ENCODE results near the gene MILR1. TPM values are rescaled to one million over a fixed set of nuclear protein-coding genes. Genes with fewer than 3 reads are reported as not detected.

The MILR1 gene, protein sequence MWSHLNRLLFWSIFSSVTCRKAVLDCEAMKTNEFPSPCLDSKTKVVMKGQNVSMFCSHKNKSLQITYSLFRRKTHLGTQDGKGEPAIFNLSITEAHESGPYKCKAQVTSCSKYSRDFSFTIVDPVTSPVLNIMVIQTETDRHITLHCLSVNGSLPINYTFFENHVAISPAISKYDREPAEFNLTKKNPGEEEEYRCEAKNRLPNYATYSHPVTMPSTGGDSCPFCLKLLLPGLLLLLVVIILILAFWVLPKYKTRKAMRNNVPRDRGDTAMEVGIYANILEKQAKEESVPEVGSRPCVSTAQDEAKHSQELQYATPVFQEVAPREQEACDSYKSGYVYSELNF
- total RNA-seq (2012; rRNA removed) = 26.2 and 28.6 TPM in 2 replicates

- Histone ChIP-seq H3K9ac (ENCODE audit: low read depth, low read length) (peak within 1 kb of the TSS; percentile 52), H3K4me2 (ENCODE audit: low read length) (peak within 1 kb of the TSS; percentile 73), H3K9me3 (replicated peaks; ENCODE audit: low read length) (no peaks in the 10 kb centered on the region), H3K27me3 (ENCODE audit: control insufficient read depth, insufficient read depth, low read length) (no peaks in the 10 kb centered on the region), H3K4me1 (ENCODE audit: control insufficient read depth, insufficient read depth, low read length) (peaks cover 14% of the 10 kb centered on the region), H3K36me3 (ENCODE audit: insufficient read depth, low read length) (no peaks in the 10 kb centered on the region), H3K4me3 (ENCODE audit: low read length) (peak within 1 kb of the TSS; percentile 53)
Observed at GRCh38 chr17:64448665-64449512, at the start of gene MILR1. Gene MILR1 (plus strand): TSS chr17:64449115. CDS start chr17:64449169, 54 bp downstream.

- Histone ChIP-seq H3K4me1 (ENCODE audit: control insufficient read depth, insufficient read depth, low read length) (no peaks in the 10 kb centered on the region), H3K27me3 (ENCODE audit: control insufficient read depth, insufficient read depth, low read length) (no peaks in the 10 kb centered on the region)
Observed at GRCh38 chr17:64399767-64400156, 49.2 kb upstream of the MILR1 start.

DNA sequence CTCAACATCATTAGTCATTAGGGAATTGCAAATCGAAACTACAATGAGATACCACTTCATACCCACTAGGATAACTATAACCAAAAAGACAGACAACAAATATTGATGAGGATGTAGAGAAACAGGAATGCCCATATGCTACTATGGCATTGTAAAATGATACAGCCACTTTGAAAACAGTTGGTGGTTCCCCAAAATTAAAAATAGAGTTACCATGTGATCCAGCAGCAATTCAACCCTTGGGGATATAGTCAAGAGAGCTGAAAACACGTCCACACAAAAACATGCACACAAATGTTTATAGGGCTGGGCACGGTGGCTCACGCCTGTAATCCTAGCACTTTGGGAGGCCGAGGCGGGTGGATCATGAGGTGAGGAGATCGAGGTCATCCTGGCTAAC lies 48.3 kb upstream of the MILR1 start:
- Histone ChIP-seq H3K4me3 (ENCODE audit: low read length) (no peak overlapping the region), H3K9me3 (replicated peaks; ENCODE audit: low read length) (no peaks in the 10 kb centered on the region), H3K9ac (ENCODE audit: low read depth, low read length) (no peak overlapping the region), H3K27me3 (ENCODE audit: control insufficient read depth, insufficient read depth, low read length) (no peaks in the 10 kb centered on the region), H3K4me1 (ENCODE audit: control insufficient read depth, insufficient read depth, low read length) (no peaks in the 10 kb centered on the region), H3K4me2 (ENCODE audit: low read length) (no peak overlapping the region), H3K36me3 (ENCODE audit: insufficient read depth, low read length) (no peaks in the 10 kb centered on the region)

More at GRCh38 chr17:64399767-64400156, 49.2 kb upstream of the MILR1 start:
- H3K36me3 ChIP-seq (ENCODE audit: insufficient read depth, low read length) = no peaks in the 10 kb centered on the region
- H3K9me3 ChIP-seq (replicated peaks; ENCODE audit: low read length) = no peaks in the 10 kb centered on the region
- no peak overlapping the region for H3K9ac ChIP-seq (ENCODE audit: low read depth, low read length)
- no peak overlapping the region for H3K4me3 ChIP-seq (ENCODE audit: low read length)
- H3K4me2 ChIP-seq (ENCODE audit: low read length) = no peak overlapping the region

DNA sequence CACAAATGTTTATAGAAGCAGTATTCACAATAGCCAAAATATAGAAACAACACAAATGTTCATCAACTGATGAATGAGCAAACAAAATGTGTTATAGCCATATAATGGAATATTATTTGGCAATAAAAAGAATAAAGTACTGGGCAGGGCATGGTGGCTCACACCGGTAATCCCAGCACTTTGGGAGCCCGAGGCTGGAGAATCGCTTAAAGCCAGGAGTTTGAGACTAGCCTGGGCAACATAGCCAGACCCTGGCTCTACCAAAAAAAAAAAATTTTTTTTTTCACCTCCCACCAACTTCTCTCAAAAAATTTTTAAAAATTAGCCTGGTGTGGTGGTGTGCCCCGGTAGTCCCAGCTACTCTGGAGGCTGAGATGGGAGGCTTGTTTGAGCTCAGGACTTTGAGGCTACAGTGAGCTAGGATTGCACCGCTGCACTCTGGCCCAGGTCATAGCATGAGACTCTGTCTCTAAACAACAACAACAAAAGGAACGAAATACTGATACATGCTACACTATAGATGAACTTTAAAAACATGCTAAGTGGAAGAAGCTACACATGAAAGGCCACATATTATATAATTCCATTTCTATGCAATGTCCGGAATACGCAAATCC lies 47.6 kb upstream of the MILR1 start:
- Histone ChIP-seq H3K4me3 (ENCODE audit: low read length) (no peak overlapping the region), H3K4me1 (ENCODE audit: control insufficient read depth, insufficient read depth, low read length) (no peaks in the 10 kb centered on the region), H3K27me3 (ENCODE audit: control insufficient read depth, insufficient read depth, low read length) (no peaks in the 10 kb centered on the region), H3K4me2 (ENCODE audit: low read length) (no peak overlapping the region), H3K36me3 (ENCODE audit: insufficient read depth, low read length) (no peaks in the 10 kb centered on the region), H3K9me3 (replicated peaks; ENCODE audit: low read length) (no peaks in the 10 kb centered on the region), H3K9ac (ENCODE audit: low read depth, low read length) (no peak overlapping the region)

GRCh38 chr17:64401941-64402340 lies 47.0 kb upstream of the MILR1 start:
- Histone ChIP-seq H3K4me1 (ENCODE audit: control insufficient read depth, insufficient read depth, low read length) (no peaks in the 10 kb centered on the region), H3K4me2 (ENCODE audit: low read length) (no peak overlapping the region), H3K36me3 (ENCODE audit: insufficient read depth, low read length) (no peaks in the 10 kb centered on the region), H3K27me3 (ENCODE audit: control insufficient read depth, insufficient read depth, low read length) (no peaks in the 10 kb centered on the region), H3K9me3 (replicated peaks; ENCODE audit: low read length) (no peaks in the 10 kb centered on the region), H3K4me3 (ENCODE audit: low read length) (no peak overlapping the region), H3K9ac (ENCODE audit: low read depth, low read length) (no peak overlapping the region)

GRCh38 chr17:64402469-64402868 lies 46.4 kb upstream of the MILR1 start:
- no peaks in the 10 kb centered on the region for H3K9me3 ChIP-seq (replicated peaks; ENCODE audit: low read length)
- H3K9ac ChIP-seq (ENCODE audit: low read depth, low read length) = no peak overlapping the region
- H3K4me3 ChIP-seq (ENCODE audit: low read length) = no peak overlapping the region
- H3K27me3 ChIP-seq (ENCODE audit: control insufficient read depth, insufficient read depth, low read length) = no peaks in the 10 kb centered on the region
- H3K4me1 ChIP-seq (ENCODE audit: control insufficient read depth, insufficient read depth, low read length) = no peaks in the 10 kb centered on the region
- no peaks in the 10 kb centered on the region for H3K36me3 ChIP-seq (ENCODE audit: insufficient read depth, low read length)
- no peak overlapping the region for H3K4me2 ChIP-seq (ENCODE audit: low read length)

DNA sequence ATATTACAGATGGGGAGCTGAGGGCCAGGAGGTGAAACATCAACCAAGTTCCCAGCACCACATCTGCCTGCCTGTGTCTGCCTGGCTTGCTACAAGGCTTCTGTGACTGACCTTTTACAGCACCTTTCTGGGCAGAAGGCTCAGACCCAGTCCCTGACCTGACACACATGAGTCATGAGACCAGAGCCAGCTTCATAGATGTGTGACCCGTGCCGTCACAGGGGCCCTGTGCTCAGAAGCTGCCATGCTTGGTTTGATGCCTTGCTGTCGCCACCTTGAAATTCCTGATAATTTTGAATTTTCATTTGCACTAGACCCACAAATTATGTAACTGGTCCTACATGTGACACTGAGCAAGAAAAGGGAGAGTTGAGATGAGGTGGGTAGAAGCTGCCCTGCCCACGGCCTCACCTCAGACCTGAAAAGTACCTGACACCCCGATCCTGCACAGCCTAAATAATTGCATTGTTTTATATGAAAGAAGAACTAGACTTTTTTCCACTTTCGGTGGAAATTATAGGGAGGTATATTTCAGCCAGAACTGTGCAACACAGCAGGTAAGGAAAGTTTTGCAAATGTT lies 44.9 kb upstream of the MILR1 start:
- Histone ChIP-seq H3K9ac (ENCODE audit: low read depth, low read length) (no peak overlapping the region), H3K9me3 (replicated peaks; ENCODE audit: low read length) (no peaks in the 10 kb centered on the region), H3K4me2 (ENCODE audit: low read length) (no peak overlapping the region), H3K27me3 (ENCODE audit: control insufficient read depth, insufficient read depth, low read length) (no peaks in the 10 kb centered on the region), H3K4me3 (ENCODE audit: low read length) (no peak overlapping the region), H3K4me1 (ENCODE audit: control insufficient read depth, insufficient read depth, low read length) (no peaks in the 10 kb centered on the region), H3K36me3 (ENCODE audit: insufficient read depth, low read length) (no peaks in the 10 kb centered on the region)

DNA sequence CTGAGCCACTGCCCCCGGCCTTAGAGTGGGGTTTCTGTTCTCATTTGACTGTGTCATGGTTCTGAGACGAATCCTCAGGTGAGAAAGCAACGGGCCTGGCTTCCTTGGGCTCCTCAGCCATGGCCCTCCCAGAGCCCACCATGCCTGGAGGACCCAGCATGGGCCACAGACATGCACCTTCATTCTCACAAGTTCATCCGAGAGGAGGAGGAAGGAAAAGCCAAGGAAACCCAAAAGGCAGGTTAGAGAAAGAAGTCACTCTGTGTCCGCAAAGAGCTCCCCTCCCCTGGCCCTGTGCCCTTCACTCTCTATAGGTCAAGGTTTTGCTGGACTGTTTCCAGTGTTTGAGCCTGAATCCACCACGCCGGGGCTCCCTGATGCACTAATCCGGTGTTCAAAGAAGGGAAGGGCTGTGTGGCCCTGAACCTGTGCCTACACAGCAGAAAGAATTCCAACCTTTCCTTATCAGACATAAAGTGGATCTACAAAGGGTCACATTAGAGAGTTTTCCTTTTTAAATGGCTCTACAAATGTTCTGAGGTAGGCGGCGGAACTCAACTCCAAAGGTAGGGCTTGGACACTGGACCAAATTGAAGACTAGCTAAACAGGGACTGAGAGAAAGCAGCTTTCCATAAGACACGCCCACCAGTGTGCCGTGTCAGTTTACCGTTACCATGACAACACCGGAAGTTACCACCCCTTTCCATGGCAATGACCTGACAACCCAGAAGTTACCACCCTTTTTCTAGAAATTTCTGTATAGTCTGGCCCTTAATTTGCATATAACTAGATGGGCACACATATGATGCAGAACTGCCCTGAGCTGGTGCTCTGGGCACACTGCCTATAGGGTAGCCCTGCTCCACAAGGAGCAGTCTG lies 42.4 kb upstream of the MILR1 start:
- Histone ChIP-seq H3K9me3 (replicated peaks; ENCODE audit: low read length) (no peaks in the 10 kb centered on the region), H3K4me3 (ENCODE audit: low read length) (no peak overlapping the region), H3K9ac (ENCODE audit: low read depth, low read length) (no peak overlapping the region), H3K4me2 (ENCODE audit: low read length) (no peak overlapping the region), H3K36me3 (ENCODE audit: insufficient read depth, low read length) (no peaks in the 10 kb centered on the region), H3K27me3 (ENCODE audit: control insufficient read depth, insufficient read depth, low read length) (no peaks in the 10 kb centered on the region), H3K4me1 (ENCODE audit: control insufficient read depth, insufficient read depth, low read length) (no peaks in the 10 kb centered on the region)

DNA sequence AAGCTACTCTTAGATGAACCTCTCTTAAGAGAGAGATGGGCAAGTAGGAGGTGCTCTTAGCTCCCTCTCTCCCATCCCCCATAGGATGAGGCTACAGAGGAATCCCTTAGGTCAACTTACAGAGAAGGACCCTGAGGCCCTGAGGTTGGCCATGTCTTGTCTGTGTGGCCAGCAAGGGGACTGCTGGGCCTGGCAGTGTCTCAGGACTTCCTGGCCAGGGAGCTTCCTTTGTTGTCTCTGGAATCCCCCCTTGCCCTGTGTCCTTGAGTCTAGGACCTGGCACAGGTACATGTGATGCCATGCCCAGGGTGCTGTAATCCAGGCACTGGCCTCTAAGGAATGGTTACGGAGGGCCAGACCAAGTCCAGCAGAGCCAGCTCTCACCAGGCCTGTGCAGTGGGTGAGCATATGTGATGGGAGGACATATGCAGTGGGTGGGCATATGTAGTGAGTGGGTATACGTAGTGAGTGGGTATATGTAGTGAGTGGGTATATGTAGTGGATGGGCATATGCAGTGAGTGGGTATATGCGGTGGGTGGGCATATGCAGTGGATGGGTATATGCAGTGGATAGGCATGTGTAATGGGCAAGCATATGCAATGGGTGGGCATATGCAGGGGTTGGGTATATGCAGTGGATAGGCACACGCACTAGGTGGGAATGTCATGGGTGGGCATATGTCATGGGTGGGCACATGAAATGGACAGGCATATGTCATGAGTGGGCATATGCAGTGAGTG lies 38.0 kb upstream of the MILR1 start:
- H3K4me2 ChIP-seq (ENCODE audit: low read length) = no peak overlapping the region
- H3K27me3 ChIP-seq (ENCODE audit: control insufficient read depth, insufficient read depth, low read length) = no peaks in the 10 kb centered on the region
- no peak overlapping the region for H3K4me3 ChIP-seq (ENCODE audit: low read length)
- no peaks in the 10 kb centered on the region for H3K36me3 ChIP-seq (ENCODE audit: insufficient read depth, low read length)
- no peaks in the 10 kb centered on the region for H3K9me3 ChIP-seq (replicated peaks; ENCODE audit: low read length)
- H3K9ac ChIP-seq (ENCODE audit: low read depth, low read length) = no peak overlapping the region
- no peaks in the 10 kb centered on the region for H3K4me1 ChIP-seq (ENCODE audit: control insufficient read depth, insufficient read depth, low read length)

DNA sequence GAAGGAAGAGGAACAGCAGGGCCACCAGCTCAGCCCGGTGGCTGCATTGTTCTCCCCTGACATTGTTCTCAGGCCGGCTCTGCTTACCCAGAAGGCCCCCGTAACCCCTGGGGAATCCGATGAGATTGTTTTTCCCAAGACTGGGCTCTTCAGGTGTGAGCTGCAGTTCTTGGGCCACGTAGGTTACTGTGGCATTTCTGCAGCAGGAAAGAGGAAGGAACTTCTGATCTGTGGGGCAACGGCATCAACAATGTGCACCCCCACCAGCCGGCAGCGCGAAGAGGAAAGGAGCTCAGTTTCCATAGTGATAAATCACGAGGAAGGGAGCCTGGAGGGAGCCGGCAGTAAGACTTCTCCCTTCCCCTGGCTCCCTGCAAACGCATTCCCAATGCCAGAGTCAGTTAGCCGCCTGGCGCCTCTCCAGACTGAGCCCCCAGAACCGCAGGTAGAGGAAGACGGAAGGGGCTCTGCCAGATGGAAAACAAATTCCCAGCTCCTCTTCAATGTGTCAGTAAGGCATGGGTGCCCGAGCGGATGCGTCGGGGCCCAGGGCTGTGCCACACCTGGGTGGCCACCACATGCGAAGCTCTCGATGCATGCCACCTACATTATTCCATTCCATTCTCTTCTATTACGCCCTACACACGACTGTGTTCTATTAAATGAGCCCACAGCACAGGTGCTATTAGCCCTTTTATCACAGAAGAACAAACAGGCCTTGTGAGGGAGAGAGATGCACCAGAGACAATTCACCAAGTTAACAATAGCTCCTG lies 36.7 kb upstream of the MILR1 start:
- no peaks in the 10 kb centered on the region for H3K9me3 ChIP-seq (replicated peaks; ENCODE audit: low read length)
- no peak overlapping the region for H3K9ac ChIP-seq (ENCODE audit: low read depth, low read length)
- H3K27me3 ChIP-seq (ENCODE audit: control insufficient read depth, insufficient read depth, low read length) = peaks cover 6% of the 10 kb centered on the region
- H3K4me1 ChIP-seq (ENCODE audit: control insufficient read depth, insufficient read depth, low read length) = no peaks in the 10 kb centered on the region
- no peak overlapping the region for H3K4me3 ChIP-seq (ENCODE audit: low read length)
- peak overlapping the region; percentile 20 for H3K4me2 ChIP-seq (ENCODE audit: low read length)
- H3K36me3 ChIP-seq (ENCODE audit: insufficient read depth, low read length) = no peaks in the 10 kb centered on the region

All from skeletal muscle satellite cell (primary cell).